Skin epidermis (tissue), 12 donors: ENCODE results near the gene CAPN5.
"Not testable (repeated sequence)": the region's sequence is repeated elsewhere in the genome, so short reads cannot be mapped to it uniquely, and the experiment has no call there.

ENCODE experiments used
- H3K27ac ChIP-seq, 21 experiments: fragments of 200-600 bp; sonication (generic) in 11 of 21; one replicate each; pipeline ENCODE4 v1.5.0; 2020; ENCODE audit warnings: mild to moderate bottlenecking in 3 of 21, inconsistent platforms in 2 of 21, moderate library complexity in 2 of 21
- H3K4me3 ChIP-seq, 7 experiments: fragments of 200-600 bp; sonication (generic) in 2 of 7; one replicate each; pipeline ENCODE4 v1.5.0; 2020; ENCODE audit warnings: inconsistent platforms in 2 of 7, mild to moderate bottlenecking in 2 of 7, moderate library complexity in 1 of 7

The CAPN5 gene

DNA sequence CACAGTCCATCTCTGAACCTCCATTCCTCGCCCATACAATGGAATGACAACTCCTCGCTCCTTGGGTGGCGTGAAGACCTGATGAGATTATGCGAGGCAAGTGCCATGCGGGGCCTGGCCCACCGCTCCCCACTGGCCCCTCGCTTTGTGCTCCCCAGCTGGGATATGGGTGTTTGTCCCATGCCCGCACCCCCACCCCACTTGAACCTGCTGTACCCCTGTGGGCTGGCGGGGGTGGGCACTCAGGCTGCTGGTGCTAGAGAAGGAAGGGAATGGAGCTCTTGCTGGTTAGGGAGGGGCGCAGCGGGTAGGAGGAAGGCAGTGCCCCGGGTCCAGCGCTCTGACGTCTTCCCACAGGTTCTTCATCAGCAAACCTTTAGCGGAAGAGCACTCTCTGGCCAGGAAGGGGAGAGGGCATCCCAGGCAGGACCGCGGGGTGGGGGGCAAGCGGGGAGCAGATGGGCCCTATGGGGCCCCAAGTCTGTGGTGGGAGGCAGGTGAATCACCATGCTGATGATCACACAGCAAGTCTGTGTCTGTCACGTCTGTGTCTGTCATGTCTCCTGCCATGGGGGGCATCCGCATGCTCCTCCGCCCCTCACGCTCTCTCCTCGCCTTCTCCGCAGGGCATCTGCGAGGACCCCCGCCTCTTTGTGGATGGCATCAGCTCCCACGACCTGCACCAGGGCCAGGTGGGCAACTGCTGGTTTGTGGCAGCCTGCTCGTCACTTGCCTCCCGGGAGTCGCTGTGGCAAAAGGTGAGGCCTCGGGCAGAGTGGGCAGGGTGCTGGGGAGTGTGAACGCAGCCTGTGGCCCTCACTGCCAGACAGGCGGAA lies 26.5 kb downstream of the CAPN5 start:
- Histone ChIP-seq H3K4me3 (no peak overlapping the region), H3K27ac (no peak overlapping the region)

DNA sequence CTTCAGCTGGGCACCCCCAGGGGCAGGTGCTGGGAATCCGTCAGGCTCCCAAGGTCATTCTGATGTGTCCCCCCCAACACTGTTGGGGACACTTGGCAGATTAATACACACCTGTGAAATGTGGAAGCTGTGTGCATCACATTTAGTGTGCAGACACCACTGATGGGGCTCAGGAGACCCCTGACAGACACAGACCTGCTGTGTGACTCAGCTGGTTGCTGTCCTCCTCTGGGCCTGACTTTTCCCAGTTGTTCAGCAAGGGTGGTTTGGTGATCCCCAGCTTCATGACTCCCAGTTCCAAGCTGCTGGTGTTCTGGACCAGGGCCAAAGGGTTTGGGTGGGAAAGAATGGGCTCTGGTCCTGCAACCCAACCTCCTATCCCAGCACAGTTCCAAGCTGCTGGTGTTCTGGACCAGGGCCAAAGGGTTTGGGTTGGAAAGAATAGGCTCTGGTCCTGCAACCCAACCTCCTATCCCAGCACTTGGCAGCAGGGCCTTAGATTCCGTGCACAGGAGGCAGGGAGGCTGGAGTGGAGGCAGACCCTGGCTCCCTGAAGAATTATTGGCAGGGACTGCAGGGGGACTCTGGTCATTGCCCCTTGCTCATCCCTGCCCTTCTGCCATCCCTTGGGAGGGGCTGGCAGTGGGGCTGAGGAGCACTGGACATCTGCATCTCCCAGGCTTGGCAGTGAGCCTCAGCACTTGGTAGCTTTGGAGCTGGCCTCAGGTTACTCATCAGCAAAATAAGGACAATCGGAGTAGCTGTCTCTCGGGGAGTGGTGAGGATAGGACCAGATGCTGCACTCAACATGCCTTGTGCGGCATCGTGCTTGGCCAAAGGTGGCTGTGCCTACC lies 27.4 kb downstream of the CAPN5 start:
- no peak overlapping the region for H3K27ac ChIP-seq
- H3K4me3 ChIP-seq: no peak overlapping the region

DNA sequence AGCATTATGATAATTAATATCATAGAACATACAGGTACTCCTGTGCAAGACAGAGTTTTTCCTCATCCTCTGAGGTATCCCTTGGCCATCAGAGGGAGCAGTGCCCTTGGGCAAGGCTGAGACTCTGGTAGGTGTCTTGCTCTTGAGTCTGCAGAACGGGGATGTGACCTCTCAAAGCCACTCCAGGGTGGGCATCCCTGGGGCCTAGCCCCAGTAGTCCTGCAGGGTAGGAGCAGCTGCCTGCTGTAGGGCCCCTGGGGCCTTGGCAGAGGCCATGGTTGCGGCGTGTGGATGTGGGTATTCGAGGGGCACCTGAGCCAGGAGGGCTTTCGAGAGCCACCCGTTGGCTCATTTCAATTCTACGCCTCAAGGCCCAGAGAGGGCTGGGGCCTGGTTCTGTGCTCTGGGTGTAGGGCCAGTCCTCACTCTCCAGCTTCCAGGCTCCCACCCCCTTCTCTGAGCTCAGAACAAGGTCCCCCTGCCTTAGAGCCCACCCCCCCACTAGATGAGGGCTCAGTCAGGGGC lies 28.1 kb downstream of the CAPN5 start:
- no peak overlapping the region for H3K27ac ChIP-seq
- H3K4me3 ChIP-seq: no peak overlapping the region

DNA sequence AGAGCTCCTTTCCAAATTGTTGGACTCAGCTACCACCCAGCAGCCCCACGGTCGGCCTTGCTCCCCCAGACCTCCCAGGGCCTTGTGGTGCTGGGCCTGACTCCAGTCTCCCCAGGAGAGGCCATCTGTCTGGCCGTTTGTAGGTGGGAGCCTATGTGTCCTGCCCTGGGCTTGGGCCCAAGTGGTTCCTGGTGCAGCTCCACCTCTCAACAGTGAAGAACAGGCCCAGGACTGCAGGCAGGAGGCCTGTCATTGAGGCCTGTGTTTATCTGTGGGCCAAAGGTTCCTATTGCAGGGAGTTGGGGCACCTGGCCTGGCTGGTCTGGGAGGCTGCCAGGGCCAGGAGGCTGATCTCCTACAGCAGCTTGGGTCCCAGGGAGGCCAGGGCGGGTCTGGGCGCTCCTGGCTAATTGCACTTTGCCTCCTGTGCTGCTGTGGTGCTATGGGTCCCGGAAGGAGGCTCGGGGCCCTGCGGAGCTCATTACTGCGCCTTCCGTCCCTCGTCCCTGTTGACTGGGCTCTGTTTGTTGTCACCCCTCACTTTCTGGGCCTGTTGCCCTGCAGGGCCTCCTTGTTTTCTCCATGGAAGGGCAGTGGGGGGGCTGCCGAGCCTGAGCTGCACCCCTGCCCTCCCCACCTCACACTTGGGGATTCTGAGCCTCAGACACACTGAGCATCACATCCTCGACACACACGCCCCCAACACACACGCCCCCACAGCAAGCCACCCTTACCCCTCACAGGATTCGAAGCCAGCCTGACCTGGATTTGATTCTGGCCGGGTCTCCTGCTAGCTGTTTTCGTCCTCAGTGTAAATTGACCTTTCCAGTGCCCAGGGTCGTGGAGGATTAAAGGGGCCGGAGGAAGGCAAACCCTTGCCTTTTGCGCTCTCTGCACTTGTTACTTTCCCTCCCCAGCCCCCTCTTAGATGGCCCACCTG lies 29.1 kb downstream of the CAPN5 start:
- no peak overlapping the region for H3K27ac ChIP-seq
- H3K4me3 ChIP-seq: no peak overlapping the region

DNA sequence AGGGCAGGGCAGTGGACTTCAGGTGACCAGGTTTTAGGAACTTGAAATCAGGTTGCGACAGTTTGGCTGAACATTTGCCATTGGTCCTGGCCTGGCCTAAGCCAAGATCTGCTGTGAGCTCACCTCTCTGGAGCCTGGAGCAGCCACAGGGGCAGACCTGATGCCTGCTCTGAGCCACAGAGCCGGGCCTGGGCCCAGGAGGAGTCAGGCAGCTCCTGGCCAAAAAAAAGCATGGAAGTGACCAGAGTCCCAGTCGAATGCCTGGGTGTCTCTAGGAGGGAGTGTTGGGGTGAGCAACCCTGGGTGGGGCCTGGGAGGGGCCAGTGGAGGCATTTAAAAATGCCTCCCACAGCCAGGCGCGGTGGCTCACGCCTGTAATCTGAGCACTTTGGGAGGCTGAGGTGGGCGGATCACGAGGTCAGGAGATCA lies 29.8 kb downstream of the CAPN5 start:
- Histone ChIP-seq H3K27ac (no peak overlapping the region), H3K4me3 (no peak overlapping the region)

DNA sequence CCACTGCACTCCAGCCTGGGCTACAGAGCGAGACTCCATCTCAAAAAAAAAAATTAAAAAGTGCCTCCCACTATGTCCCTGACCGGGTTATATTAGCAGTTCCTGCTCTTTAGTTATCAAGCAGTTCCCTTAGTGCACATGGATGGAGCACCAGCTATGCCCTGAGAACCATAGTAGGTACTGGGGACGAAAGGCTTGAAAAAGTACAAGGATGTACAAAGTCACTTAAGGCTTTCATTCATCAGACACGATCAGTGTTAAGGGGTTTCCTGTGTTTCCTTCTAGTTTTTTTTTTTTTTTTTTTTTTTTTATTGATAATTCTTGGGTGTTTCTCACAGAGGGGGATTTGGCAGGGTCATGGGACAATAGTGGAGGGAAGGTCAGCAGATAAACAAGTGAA lies 30.4 kb downstream of the CAPN5 start:
- H3K4me3 ChIP-seq, H3K27ac ChIP-seq: not testable (repeated sequence)

DNA sequence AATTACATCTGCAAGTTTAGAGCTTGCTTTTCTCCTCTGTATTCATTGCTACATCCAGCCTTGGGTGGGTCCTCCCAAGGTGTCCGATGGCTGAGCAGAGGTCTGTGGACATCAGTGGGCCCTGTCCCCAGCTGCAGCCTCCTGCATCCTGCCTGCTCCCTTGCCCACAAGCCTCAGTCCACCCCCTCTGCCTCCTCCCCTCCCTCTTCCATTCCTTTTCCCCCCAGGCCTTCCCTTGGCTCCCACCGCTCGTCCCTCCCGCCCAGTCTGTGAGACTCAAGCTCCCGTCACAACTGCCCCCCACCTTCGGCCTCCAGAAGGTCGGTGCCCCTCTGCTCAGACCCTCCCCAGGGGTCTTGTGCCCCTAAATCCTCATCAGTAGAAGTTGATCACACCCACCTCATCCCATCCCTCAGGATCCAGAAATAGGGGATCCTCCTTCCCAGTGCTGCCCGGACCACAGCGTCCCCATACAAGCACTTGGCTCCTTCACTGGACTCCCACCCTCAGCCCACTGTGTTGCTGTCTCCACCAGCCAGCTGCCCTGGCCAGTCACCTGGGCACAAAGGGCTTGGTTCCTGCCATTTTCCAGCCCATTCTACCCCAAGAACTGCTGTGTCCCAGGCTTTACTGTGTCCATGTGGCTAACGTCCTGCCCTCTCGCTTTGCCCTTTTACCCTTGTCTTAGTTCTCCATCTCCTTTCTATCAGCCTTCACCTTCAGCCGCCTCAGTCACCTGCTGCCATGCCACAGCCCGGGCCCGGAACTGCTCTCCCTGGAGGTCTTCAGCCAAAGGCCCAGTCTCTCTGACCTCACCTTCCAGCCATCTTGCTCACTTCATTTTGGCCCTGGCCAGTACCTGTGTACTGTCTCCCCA lies 33.6 kb downstream of the CAPN5 start:
- H3K4me3 ChIP-seq: no peak overlapping the region
- H3K27ac ChIP-seq: no peak overlapping the region

DNA sequence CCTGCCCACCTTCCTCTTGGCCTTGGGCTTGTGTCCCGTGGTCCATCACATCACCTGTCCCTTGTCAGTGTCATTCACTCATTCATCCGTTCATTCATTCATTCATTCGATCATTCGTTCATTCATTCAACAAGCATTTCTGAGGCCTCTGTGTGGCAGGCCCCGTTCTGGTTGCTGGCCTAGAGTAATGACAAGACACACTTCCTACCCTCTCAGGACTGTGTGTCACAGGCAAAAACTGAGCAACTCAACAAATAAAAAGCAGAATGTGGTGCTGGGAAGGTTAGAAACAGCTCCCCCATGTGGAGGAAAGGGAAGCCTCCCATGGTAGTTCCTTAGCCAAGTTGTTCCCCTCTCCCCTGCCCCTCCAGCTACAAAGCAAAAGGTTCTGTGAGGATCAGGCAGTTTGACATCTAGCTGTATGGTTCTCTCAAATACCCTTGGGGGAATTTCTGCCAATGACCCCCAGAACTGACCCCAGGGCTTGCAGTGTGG lies 34.3 kb downstream of the CAPN5 start:
- H3K4me3 ChIP-seq: no peak overlapping the region
- no peak overlapping the region for H3K27ac ChIP-seq

DNA sequence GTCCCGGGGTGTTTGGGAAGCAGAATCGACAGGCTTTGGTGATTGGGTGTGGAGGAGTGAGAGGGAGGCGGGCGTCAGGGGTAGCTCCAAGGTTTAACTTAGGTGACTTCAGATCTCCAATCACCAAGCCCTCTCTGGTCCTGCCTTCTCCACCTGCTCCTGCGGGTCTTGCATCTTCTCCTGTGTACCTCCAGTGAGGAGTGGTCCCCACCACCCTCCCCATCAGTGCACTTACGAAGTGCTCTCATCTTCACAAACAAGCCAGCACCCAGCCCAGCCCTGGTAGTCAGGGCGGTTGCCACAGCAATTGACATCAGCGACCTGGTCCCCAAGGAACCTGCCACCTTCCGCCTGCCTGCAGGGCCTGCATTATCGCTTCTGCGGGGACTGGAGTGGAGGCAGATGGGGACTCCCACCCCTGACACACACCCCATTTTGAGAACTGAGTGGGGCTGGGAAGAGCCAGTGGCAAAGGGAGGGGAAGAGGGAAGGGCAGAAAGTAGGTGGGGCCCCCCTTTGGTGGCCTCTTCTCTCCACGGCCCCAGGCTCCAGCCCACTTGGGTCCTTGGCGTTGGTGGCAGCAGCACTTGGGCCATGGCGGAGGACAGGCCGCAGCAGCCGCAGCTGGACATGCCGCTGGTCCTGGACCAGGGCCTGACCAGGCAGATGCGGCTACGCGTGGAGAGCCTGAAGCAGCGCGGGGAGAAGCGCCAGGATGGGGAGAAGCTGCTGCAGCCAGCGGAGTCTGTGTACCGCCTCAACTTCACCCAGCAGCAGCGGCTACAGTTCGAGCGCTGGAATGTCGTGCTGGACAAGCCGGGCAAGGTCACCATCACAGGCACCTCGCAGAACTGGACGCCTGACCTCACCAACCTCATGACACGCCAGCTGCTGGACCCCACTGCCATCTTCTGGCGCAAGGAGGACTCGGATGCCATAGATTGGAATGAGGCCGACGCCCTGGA lies 35.8 kb downstream of the CAPN5 start, which contains the start of gene OMP:
OMP (plus strand) TSS at position 595 of the 965 bp plus-strand sequence; CDS start at position 595, 0 bp downstream.
- no peak within 1 kb of the TSS for H3K27ac ChIP-seq
- H3K4me3 ChIP-seq: no peak within 1 kb of the TSS

DNA sequence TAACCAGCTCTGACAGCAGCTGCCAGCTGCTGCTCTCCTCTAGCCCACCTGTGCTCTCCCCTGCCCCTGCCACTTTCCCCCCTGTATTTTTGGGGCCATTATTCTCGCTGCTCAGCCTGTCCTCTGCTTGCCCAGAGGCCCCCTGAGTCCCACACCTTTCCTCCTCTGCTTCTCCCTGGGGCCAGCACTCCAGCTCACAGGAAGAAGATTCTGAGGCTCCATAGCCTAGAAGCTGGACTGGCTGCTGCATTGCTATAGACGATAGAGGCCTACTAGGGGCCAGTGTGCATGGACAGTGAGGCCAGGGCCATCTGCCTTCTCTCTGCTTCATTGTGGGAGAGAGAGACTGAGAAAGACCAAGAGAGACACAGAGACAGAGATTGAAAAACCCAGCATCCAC lies 36.5 kb downstream of the CAPN5 start:
- H3K27ac ChIP-seq: no peak overlapping the region
- no peak overlapping the region for H3K4me3 ChIP-seq

DNA sequence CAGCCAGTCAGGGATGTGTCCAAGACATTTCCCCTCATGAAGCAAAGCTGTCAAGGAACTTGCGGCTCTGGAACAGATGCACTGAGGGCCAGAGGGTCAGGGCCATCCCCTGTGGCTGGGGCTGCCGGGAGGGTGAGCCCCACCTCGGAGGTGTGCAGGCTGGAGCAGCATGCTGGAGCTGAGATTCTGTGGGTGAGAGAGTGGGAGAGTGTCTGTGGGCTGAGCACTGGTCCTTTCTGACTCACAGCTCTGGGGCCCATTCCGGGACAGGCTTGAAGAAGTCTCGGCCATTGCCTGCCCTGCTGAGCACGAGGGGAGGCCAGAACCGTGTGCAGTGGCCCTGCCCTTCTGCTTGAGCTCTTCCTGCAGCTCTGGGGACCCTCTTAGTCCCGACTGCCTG lies 38.0 kb downstream of the CAPN5 start:
- Histone ChIP-seq H3K27ac (no peak overlapping the region), H3K4me3 (no peak overlapping the region)

DNA sequence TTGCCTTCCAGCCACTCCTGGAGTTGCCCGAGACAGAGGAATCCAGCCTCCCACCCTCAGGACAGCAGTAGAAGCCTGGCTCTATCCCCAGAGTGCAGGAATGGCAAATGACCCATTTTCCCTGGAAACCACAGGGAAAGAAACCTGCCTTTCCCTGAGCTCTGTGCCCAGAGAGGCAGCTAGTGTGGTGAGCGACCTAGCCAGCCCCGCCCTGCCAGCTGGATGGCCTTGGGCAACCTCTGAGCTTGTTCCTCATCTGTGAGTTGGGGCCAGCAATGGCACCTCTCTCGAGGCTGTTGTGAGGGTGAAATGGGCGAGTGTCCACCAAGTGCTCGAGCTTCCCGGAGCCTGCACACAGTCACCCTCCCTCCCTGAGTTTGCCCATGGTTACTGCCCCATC lies 39.5 kb downstream of the CAPN5 start:
- no peak overlapping the region for H3K27ac ChIP-seq
- no peak overlapping the region for H3K4me3 ChIP-seq

DNA sequence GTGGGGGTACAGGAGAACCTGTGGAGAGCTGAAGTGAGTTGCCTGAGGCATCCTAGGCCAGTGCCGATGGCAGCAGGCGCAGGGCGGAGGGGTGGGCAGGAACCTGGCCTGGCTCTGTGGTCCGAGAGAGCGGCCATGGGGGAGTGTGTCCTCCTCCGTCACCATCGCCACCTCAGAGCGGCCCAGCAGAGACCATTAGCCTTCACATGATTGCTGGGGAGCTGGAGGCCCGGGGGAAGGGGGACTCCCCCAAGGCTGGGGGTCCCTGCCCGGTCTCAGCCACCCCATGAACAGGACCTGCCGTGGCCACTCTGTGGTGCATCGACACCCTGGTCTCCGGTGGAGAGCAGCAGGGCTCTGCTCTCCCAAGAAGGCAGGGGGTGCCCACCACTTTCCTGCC lies 40.0 kb downstream of the CAPN5 start:
- Histone ChIP-seq H3K4me3 (no peak overlapping the region), H3K27ac (no peak overlapping the region)

DNA sequence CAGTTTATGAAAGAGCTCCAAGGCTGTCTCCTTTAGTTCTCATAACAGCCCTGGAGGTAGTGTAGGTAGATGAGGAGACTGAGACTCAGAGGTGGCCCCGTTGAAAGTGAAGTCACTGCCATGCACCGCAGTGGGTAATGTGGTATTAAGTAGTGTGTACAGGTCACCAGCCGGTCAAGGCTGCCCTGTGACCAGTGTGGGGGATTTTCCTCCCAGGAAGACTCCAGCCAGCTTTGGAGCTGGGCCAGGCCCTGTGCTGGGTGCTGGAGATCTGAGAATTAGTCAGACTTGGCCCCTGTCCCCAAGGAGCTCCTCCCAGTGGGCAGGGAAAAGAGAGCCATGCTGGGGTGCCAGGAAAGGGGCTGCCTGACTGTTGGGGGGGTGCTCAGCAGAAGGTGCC lies 41.2 kb downstream of the CAPN5 start:
- H3K27ac ChIP-seq: no peak overlapping the region
- H3K4me3 ChIP-seq: no peak overlapping the region

DNA sequence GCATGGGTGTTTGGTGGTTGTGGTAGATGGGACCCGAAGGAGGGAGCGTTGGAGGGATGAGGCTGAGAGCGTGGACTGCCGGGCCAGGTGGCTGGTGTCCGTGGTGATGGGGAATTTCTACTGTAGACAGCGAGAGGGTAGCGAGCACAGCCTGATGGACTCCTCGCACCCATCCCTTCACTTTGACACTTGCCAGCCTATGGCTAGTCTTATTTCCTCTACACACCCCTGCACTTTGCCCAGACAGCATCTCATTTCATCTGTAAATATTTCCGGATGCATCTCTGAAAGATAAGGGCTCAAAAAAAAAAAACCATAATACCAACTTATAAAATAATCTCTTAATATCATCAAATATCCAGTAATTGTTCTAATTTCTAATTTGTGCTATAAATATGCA lies 41.7 kb downstream of the CAPN5 start:
- no peak overlapping the region for H3K27ac ChIP-seq
- H3K4me3 ChIP-seq: no peak overlapping the region

DNA sequence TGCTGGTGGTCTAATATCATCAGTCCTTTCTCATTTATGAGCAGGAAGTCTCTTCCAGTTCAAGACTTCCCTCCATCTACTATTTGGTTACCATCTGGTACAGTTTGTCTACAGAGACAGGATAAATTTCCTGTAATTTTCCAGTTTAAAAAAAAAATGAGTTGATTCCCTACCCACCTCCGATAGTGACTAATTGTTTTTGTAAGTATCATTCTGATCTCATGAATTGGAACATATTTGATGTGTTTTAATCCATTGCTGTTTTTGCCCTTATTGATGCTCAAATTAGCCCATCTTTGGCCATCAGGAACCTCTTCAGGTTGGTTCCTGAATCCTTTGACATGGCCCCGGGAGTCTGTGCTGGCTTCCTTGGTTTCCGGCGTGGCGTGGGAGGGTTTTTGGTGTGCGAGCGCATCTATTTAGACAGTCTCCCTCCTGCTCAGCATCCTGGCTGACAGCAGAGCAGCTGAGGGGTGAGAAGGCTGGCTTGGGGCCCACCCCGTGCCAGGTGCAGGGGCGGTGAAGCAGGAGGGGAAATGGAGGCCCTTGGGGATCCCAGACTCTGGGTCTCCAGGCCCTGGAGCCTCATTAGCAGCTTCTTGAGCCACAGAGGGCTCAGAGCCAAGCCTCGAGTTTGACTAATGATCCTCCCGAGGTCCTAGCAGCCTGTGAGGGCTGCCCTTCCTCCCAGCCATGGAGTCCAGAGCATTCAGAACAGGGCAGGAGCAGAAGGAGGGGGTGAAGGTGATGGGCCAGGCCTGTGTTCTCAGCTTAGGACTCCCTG lies 42.7 kb downstream of the CAPN5 start:
- H3K27ac ChIP-seq: no peak overlapping the region
- H3K4me3 ChIP-seq: no peak overlapping the region

DNA sequence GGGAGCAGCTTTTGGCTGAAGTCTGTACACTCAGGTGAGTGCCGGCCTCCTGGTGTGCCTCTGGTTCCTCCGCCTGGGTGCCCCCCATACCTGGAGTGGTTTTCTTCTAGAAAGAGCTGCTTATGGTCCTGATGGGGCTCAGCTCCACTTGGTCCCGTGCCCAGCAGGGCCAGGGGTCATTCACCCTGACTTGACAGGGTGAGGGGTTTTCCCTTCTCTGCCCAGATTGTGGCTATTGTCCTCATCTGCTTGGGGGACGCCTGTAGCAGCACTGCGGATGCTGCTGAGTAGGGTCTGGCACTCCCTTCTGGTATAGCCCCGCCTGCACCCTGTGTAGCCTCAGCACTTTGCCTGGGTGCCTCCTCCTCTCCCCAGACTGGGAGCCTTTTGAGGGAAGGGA lies 44.1 kb downstream of the CAPN5 start:
- H3K4me3 ChIP-seq: no peak overlapping the region
- H3K27ac ChIP-seq: no peak overlapping the region
